Gastroesophageal sphincter (tissue), 3 donors: ENCODE data around the gene DSEL.

ENCODE experiments used
- CTCF ChIP-seq, 4 experiments: fragments of 200-600 bp in 2 of 4; fragments of 450-650 bp in 2 of 4; sonication (generic) in 1 of 4; IDR thresholded peaks; one replicate each; pipeline ENCODE4 v1.5.1; 2017 to 2019; ENCODE audit warnings: antibody characterized with exemption in 4 of 4, mild to moderate bottlenecking in 2 of 4, moderate library complexity in 2 of 4
- EP300 ChIP-seq: sonication (generic); formaldehyde crosslinking; IDR thresholded peaks from one replicate; pipeline ENCODE4 v1.6.1; 2017; ENCODE audit warnings: antibody characterized with exemption, mild to moderate bottlenecking
- POLR2A ChIP-seq, 2 donors: fragments of 450-650 bp; IDR thresholded peaks; one replicate each; pipeline ENCODE4 v1.6.1; 2017; ENCODE audit warnings: antibody characterized with exemption in 2 of 2, mild to moderate bottlenecking in 2 of 2, moderate library complexity in 1 of 2
- POLR2AphosphoS5 ChIP-seq: sonication (generic); formaldehyde crosslinking; IDR thresholded peaks from one replicate; pipeline ENCODE4 v1.6.1; 2017; ENCODE audit warnings: antibody characterized with exemption

DNA sequence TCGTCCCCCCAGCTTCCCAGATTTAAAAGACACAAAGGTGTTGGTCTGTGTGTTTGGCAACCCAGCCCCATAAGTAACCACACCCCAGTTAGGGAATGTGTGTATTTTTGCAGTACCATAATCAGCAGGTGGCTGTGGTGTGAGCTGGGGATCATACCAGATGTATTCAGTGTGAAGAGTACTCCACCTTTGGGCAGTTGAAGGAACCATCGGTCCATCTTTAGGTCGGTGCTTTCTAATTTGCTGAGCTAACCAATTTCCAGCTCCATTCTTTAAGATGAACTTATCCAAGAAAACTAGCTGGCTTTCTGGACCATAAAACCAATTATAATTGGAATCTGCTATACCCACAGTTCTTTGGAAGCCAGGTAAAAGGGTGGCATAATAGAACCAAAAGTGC is 3.2 kb downstream of the DSEL start:
- TF ChIP-seq CTCF (IDR thresholded peaks at IDR 0.05) = no peak
- TF ChIP-seq POLR2A (IDR thresholded peaks at IDR 0.05) = no peak
- no peak for TF ChIP-seq EP300
- TF ChIP-seq POLR2AphosphoS5 = no peak
